Activated CD8-positive, alpha-beta memory T cell treated with anti-CD3 and anti-CD28 coated beads, Interleukin-2, amount 50 U/mL, for 24 hours (primary cell): ENCODE data around the gene MARCHF6.
"Not testable (repeated sequence)": the region's sequence is repeated elsewhere in the genome, so short reads cannot be mapped to it uniquely, and the experiment has no call there.

ENCODE experiments used
- DNase-seq: peaks from one replicate; pipeline ENCODE4 v3.0.0-alpha.2; 2020; ENCODE audit errors: extremely low read depth

Gene MARCHF6

GRCh38 chr5:10353241-10354047 is at the start of gene MARCHF6:
TSS of gene MARCHF6 (plus strand) at chr5:10353695. CDS start at chr5:10353899, 204 bp downstream.
- peak; percentile 83 for DNase-seq

- DNase-seq: no peak
Observed at GRCh38 chr5:10303699-10304170, 49.8 kb upstream of the MARCHF6 start.

GRCh38 chr5:10304932-10305331 is 48.6 kb upstream of the MARCHF6 start:
- DNase-seq: no peak

- no peak for DNase-seq
Observed at GRCh38 chr5:10306114-10306513, 47.4 kb upstream of the MARCHF6 start.

- no peak for DNase-seq
Observed at GRCh38 chr5:10306806-10307205, 46.7 kb upstream of the MARCHF6 start.

- no peak for DNase-seq
Observed at GRCh38 chr5:10307206-10308148, 46.0 kb upstream of the MARCHF6 start, which contains the start of gene CMBL. TSS of gene CMBL (minus strand) at chr5:10307902. CDS start at chr5:10290762, 17,140 bp downstream.

- no peak for DNase-seq
Observed at GRCh38 chr5:10308844-10309243, 44.7 kb upstream of the MARCHF6 start.

- DNase-seq: no peak
Observed at GRCh38 chr5:10310066-10310779, 43.3 kb upstream of the MARCHF6 start.

- not testable (repeated sequence) for DNase-seq
Observed at GRCh38 chr5:10310835-10311570, 42.5 kb upstream of the MARCHF6 start.

GRCh38 chr5:10311595-10312425 is 41.7 kb upstream of the MARCHF6 start:
- no peak for DNase-seq

GRCh38 chr5:10315201-10315600 is 38.3 kb upstream of the MARCHF6 start:
- DNase-seq: no peak

GRCh38 chr5:10315824-10316509 is 37.5 kb upstream of the MARCHF6 start:
- no peak for DNase-seq

- DNase-seq: no peak
Observed at GRCh38 chr5:10317825-10318682, 35.4 kb upstream of the MARCHF6 start.

- no peak for DNase-seq
Observed at GRCh38 chr5:10319202-10319851, 34.2 kb upstream of the MARCHF6 start.

- no peak for DNase-seq
Observed at GRCh38 chr5:10320793-10321192, 32.7 kb upstream of the MARCHF6 start.

- no peak for DNase-seq
Observed at GRCh38 chr5:10321882-10322281, 31.6 kb upstream of the MARCHF6 start.

GRCh38 chr5:10323588-10324488 is 29.7 kb upstream of the MARCHF6 start:
- no peak for DNase-seq
